C4-2B (cell line): Measurements from ENCODE around the gene TELO2.

Experiments
- ZFX ChIP-seq: fragments of 450-650 bp; IDR thresholded peaks from 2 replicates; pipeline ENCODE4 v1.6.1; 2017
- TF ChIP-seq, protein P1 (sequence below): fragments of 450-650 bp; conservative IDR thresholded peaks from 2 replicates; pipeline ENCODE4 v1.5.1; 2017; ENCODE audit warnings: mild to moderate bottlenecking

GRCh38 chr16:1472974-1473373, 20.2 kb upstream of the TELO2 start:
- TF ChIP-seq, protein P1, sequence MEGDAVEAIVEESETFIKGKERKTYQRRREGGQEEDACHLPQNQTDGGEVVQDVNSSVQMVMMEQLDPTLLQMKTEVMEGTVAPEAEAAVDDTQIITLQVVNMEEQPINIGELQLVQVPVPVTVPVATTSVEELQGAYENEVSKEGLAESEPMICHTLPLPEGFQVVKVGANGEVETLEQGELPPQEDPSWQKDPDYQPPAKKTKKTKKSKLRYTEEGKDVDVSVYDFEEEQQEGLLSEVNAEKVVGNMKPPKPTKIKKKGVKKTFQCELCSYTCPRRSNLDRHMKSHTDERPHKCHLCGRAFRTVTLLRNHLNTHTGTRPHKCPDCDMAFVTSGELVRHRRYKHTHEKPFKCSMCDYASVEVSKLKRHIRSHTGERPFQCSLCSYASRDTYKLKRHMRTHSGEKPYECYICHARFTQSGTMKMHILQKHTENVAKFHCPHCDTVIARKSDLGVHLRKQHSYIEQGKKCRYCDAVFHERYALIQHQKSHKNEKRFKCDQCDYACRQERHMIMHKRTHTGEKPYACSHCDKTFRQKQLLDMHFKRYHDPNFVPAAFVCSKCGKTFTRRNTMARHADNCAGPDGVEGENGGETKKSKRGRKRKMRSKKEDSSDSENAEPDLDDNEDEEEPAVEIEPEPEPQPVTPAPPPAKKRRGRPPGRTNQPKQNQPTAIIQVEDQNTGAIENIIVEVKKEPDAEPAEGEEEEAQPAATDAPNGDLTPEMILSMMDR = no peak
- TF ChIP-seq ZFX = no peak
